ENCODE results near the gene CTIF. TPM values are rescaled to one million over a fixed set of nuclear protein-coding genes. Genes with fewer than 3 reads are reported as not detected.
"Not testable (repeated sequence)": the region's sequence is repeated elsewhere in the genome, so short reads cannot be mapped to it uniquely, and the experiment has no call there.

The CTIF gene
- total and polyA plus RNA-seq, 2 experiments from 2014 or later: 8.6 to 14.4 TPM

GRCh38 chr18:48811977-48812451 lies 273.2 kb downstream of the CTIF start:
- H3K27ac Mint-ChIP-seq; H3K36me3 Mint-ChIP-seq (ENCODE audit: low read depth); H3K4me1 ChIP-seq (ENCODE audit: insufficient read depth); ATAC-seq; H3K27ac ChIP-seq (ENCODE audit: low read depth); H3K27me3 ChIP-seq (ENCODE audit: insufficient read depth); H3K27me3 Mint-ChIP-seq (ENCODE audit: insufficient read depth, low read depth, poor library complexity); H2AFZ ChIP-seq; H3K4me3 Mint-ChIP-seq; DNase-seq (ENCODE audit: low spot score); H3K4me3 ChIP-seq; H3K4me1 Mint-ChIP-seq; H3K36me3 ChIP-seq (ENCODE audit: insufficient read depth); H4K20me1 ChIP-seq (replicated peaks; ENCODE audit: insufficient read depth); H3K79me2 ChIP-seq (replicated peaks; ENCODE audit: insufficient read depth); H3K9me3 Mint-ChIP-seq; H3F3A ChIP-seq (replicated peaks; ENCODE audit: low read depth); H3K9me2 ChIP-seq (ENCODE audit: insufficient read depth); H3K4me2 ChIP-seq: not testable (repeated sequence)

- Mint-ChIP-seq H3K27ac (no peak overlapping the region), H3K36me3 (ENCODE audit: low read depth) (no peaks in the 10 kb centered on the region; the same call in 2 of the 3 replicates), H3K27me3 (ENCODE audit: insufficient read depth, low read depth, poor library complexity) (peaks cover 5% of the 10 kb centered on the region), H3K4me3 (no peak overlapping the region), H3K9me3 (no peaks in the 10 kb centered on the region), H3K4me1 (no peaks in the 10 kb centered on the region)
- no peaks in the 10 kb centered on the region for H3K79me2 ChIP-seq (replicated peaks; ENCODE audit: insufficient read depth)
- H2AFZ ChIP-seq: no peak overlapping the region
- DNase-seq (ENCODE audit: low spot score) (no peak), ATAC-seq (no peak)
- no peak overlapping the region for H3K4me2 ChIP-seq
- H3K36me3 ChIP-seq (ENCODE audit: insufficient read depth): no peaks in the 10 kb centered on the region
- no peaks in the 10 kb centered on the region for H3K4me1 ChIP-seq (ENCODE audit: insufficient read depth)
- H3F3A ChIP-seq (replicated peaks; ENCODE audit: low read depth): no peaks in the 10 kb centered on the region
- no peaks in the 10 kb centered on the region for H3K27me3 ChIP-seq (ENCODE audit: insufficient read depth)
- TF ChIP-seq STAT1 (IDR thresholded peaks at IDR 0.05; ENCODE audit: unreplicated experiment) (no peak), NANOG (IDR thresholded peaks at IDR 0.05; ENCODE audit: borderline replicate concordance) (no peak), JUNB (IDR thresholded peaks at IDR 0.05; ENCODE audit: unreplicated experiment) (no peak), ZNF331 (CRISPR knock-in tag; IDR thresholded peaks at IDR 0.05; ENCODE audit: low read depth) (no peak), CREB1 (CRISPR knock-in tag; IDR thresholded peaks at IDR 0.05; ENCODE audit: low read depth) (no peak), POLR2AphosphoS5 (IDR thresholded peaks at IDR 0.05; ENCODE audit: low read depth) (no peak), ZNF114 (CRISPR knock-in tag; IDR thresholded peaks at IDR 0.05) (no peak), ZNF462 (CRISPR knock-in tag; IDR thresholded peaks at IDR 0.05) (no peak), EZH2 (IDR thresholded peaks at IDR 0.05; ENCODE audit: low read depth, unreplicated experiment) (no peak), EZH2phosphoT487 (IDR thresholded peaks at IDR 0.05; ENCODE audit: unreplicated experiment) (no peak)
- H3K27ac ChIP-seq (ENCODE audit: low read depth): no peak overlapping the region
- H4K20me1 ChIP-seq (replicated peaks; ENCODE audit: insufficient read depth): no peaks in the 10 kb centered on the region; the same call in 1 of the 2 replicates
- no peaks in the 10 kb centered on the region for H3K9me2 ChIP-seq (ENCODE audit: insufficient read depth)
- no peak overlapping the region for H3K4me3 ChIP-seq
These were observed 274.5 kb downstream of the CTIF start for GRCh38 chr18:48813321-48813720.
